HG03460 (cell line): ENCODE data around the gene LRRK2.
"Not testable (repeated sequence)": the region's sequence is repeated elsewhere in the genome, so short reads cannot be mapped to it uniquely, and the experiment has no call there.

ENCODE experiments used
- ATAC-seq: cut with Tn5 transposase; IDR thresholded peaks from one replicate; pipeline ENCODE4 v1.9.1; 2021; ENCODE audit not compliant: unreplicated experiment

Gene LRRK2

GRCh38 chr12:40211186-40211585, 13.6 kb upstream of the LRRK2 start:
- ATAC-seq: not testable (repeated sequence)

GRCh38 chr12:40212566-40212965, 12.2 kb upstream of the LRRK2 start:
- ATAC-seq: no peak

GRCh38 chr12:40215982-40216381, 8.8 kb upstream of the LRRK2 start:
- no peak for ATAC-seq

- ATAC-seq: no peak
Observed at GRCh38 chr12:40216516-40217288, 8.1 kb upstream of the LRRK2 start.

- no peak for ATAC-seq
Observed at GRCh38 chr12:40219760-40220159, 5.0 kb upstream of the LRRK2 start.

GRCh38 chr12:40222247-40222646, 2.5 kb upstream of the LRRK2 start:
- ATAC-seq: no peak

- ATAC-seq: no peak
Observed at GRCh38 chr12:40223646-40224045, 1.2 kb upstream of the LRRK2 start.

- no peak for ATAC-seq
Observed at GRCh38 chr12:40225337-40225983, 663 bp downstream of the LRRK2 start.

GRCh38 chr12:40225984-40226602, 1.3 kb downstream of the LRRK2 start:
- peak; percentile 51 for ATAC-seq

GRCh38 chr12:40226705-40227104, 1.9 kb downstream of the LRRK2 start:
- peak; percentile 28 for ATAC-seq

GRCh38 chr12:40227447-40227846, 2.6 kb downstream of the LRRK2 start:
- no peak for ATAC-seq

- ATAC-seq: no peak
Observed at GRCh38 chr12:40228727-40229126, 3.9 kb downstream of the LRRK2 start.

- no peak for ATAC-seq
Observed at GRCh38 chr12:40229690-40230651, 5.2 kb downstream of the LRRK2 start.

- peak; percentile 50 for ATAC-seq
Observed at GRCh38 chr12:40232602-40233001, 7.8 kb downstream of the LRRK2 start.

- ATAC-seq: no peak
Observed at GRCh38 chr12:40233741-40234367, 9.1 kb downstream of the LRRK2 start.

GRCh38 chr12:40236357-40236850, 11.6 kb downstream of the LRRK2 start:
- ATAC-seq: no peak

- no peak for ATAC-seq
Observed at GRCh38 chr12:40238266-40238902, 13.6 kb downstream of the LRRK2 start.

GRCh38 chr12:40238979-40239378, 14.2 kb downstream of the LRRK2 start:
- no peak for ATAC-seq

- ATAC-seq: no peak
Observed at GRCh38 chr12:40240779-40241178, 16.0 kb downstream of the LRRK2 start.

GRCh38 chr12:40241741-40242140, 16.9 kb downstream of the LRRK2 start:
- ATAC-seq: no peak
